HG03095 (cell line): ENCODE data around the gene NMRK2.
"Not testable (repeated sequence)": the region's sequence is repeated elsewhere in the genome, so short reads cannot be mapped to it uniquely, and the experiment has no call there.

Experiments
- ATAC-seq: cut with Tn5 transposase; IDR thresholded peaks from one replicate; pipeline ENCODE4 v1.9.1; 2021; ENCODE audit warnings: moderate library complexity; ENCODE audit not compliant: unreplicated experiment

Gene NMRK2, protein sequence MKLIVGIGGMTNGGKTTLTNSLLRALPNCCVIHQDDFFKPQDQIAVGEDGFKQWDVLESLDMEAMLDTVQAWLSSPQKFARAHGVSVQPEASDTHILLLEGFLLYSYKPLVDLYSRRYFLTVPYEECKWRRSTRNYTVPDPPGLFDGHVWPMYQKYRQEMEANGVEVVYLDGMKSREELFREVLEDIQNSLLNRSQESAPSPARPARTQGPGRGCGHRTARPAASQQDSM

GRCh38 chr19:3932931-3933810 lies at the start of gene NMRK2:
TSS of gene NMRK2 (plus strand) at chr19:3933069. CDS start at chr19:3933672, 603 bp downstream.
- ATAC-seq: no peak

GRCh38 chr19:3890591-3890990 lies 42.3 kb upstream of the NMRK2 start:
- no peak for ATAC-seq

GRCh38 chr19:3893509-3894179 lies 39.2 kb upstream of the NMRK2 start:
- ATAC-seq: no peak

- not testable (repeated sequence) for ATAC-seq
Observed at GRCh38 chr19:3894959-3895358, 37.9 kb upstream of the NMRK2 start.

DNA sequence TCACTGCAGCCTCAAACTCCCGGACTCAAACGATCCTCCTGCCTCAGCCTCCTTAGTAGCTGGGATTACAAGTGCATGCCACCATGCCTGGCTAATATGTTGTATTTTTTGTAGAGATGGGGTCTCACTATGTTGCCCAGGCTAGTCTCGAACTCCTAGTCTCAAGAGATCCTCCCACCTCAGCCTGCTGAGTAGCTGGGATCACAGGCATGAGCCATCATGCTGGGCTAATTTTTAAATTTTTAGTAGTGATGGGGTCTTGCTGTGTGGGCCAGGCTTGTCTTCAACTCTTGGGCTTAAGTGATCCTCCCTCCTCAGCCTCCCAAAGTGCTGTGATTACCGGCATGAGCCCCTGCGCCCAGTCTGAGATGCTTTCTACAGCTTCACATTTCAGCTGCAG lies 37.1 kb upstream of the NMRK2 start:
- no peak for ATAC-seq

GRCh38 chr19:3897936-3898335 lies 34.9 kb upstream of the NMRK2 start:
- ATAC-seq: no peak

DNA sequence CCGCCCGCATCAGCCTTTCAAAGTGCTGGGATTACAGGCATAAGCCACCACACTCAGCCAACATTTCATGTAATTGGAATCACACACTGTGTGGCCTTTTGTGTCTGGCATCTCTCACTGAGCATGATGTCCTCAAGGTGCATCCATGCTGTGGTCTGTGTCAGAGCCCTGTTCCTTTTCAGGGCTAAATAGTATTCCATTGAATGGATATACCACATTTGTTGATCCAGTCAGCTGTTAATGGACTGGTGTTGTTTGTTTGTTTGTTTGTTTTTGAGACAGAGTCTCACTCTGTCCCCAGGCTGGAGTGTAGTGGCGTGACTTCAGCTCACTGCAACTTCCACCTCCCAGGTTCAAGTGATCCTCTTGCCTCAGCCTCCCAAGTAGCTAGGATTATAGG lies 34.4 kb upstream of the NMRK2 start:
- ATAC-seq: no peak

GRCh38 chr19:3899531-3900294 lies 33.2 kb upstream of the NMRK2 start:
- no peak for ATAC-seq

DNA sequence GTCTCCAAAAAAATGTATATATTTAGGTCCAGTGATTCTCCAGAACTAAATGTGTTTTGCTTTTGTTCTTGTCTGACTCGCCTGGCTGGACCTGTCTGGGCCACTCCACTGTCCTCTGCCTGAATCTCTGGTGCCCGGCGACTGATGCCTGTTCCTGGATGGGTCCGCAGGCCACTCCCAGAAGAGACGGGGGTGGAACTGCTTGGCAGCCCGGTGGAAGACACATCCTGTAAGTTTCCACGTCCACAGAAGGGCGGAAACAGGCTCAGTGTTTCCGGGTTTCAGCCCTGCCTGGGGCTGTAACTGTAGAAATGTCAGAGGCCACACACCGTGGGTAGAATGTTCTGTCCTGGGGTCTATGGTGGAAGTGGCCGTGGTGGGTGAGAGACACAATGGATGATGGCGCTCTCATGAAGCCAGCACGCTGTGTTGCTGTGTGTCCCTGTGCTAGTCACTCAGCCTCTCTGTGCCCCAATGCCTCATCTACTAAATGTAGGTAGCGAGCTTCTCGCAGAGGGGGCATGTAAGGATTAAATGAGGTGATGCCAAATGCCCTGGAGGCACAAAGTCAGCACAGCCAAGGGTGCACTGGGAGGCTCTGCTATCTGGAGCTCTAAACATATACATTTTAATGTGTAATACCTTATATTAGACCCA lies 30.4 kb upstream of the NMRK2 start:
- no peak for ATAC-seq

- no peak for ATAC-seq
Observed at GRCh38 chr19:3904233-3904632, 28.6 kb upstream of the NMRK2 start.

- ATAC-seq: no peak
Observed at GRCh38 chr19:3907626-3908265, 25.1 kb upstream of the NMRK2 start.

DNA sequence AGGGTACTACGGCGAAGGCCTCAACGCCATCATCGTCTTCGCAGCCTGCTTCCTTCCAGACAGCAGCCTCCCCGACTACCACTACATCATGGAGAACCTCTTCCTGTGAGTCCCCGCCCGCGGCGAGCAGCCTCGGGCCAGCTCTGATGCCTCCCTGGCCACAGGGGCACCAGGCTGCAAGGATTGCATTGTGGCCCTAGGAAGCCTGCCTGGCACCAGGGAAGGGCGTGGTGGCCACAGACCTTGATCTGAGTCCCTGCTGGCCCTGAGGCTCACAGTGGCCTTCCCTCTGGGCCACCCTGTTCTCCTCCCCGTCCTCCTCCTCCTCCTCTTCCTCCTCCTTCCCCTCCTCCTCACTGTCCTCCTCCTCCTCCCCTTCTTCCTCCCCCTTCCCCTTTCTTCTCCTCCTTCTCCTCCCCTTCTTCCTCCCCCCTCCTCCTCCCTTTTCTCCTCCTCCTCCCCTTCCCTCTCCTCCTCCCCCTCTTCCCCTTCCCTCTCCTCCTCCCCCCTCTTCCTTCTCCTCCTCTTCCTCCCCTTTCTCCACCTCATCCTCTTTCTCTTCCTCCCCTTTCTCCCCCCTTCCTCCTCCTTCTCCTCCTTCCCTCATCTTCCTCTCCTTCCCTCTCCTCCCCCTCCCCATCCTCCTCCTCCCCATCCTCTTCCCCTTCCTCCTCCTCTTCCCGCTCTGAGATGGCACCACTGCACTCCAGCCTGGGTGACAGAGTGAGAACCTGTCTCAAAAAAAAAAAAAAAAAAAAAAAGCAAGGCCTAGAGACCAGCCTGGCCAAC lies 24.4 kb upstream of the NMRK2 start:
- no peak for ATAC-seq

- no peak for ATAC-seq
Observed at GRCh38 chr19:3910105-3910504, 22.8 kb upstream of the NMRK2 start.

- no peak for ATAC-seq
Observed at GRCh38 chr19:3914199-3914598, 18.7 kb upstream of the NMRK2 start.

GRCh38 chr19:3916033-3916432 lies 16.8 kb upstream of the NMRK2 start:
- no peak for ATAC-seq

GRCh38 chr19:3919793-3920192 lies 13.1 kb upstream of the NMRK2 start:
- ATAC-seq: no peak

DNA sequence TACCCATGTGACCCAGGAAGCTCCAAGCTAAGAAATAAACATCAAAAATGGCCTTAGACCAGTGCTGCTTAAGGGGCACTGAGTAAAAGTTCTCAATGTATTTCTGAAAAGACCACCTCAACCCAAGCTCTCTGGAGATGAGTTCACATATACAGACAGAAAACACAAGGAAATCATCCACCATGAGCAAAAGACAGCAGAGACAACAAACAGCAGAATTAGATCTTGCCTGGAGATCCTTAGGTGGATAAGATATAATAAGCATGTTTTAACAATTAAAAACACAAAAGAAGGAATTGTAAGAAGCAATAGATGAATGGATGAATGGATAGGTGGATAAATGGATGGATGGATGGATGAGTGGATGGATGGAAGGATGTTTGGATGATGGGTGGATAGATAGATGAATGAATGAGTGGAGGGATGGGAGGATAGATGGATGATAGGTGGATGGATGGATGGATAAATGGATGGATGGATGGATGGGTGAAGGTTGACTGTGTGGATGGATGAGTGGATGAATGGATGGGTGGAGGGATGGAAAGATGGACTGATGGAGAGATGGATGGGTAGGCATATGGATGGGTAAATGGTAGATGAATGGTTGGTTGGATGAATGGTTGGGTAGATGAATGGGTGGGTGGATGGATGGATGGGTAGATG lies 9.6 kb upstream of the NMRK2 start:
- no peak for ATAC-seq

DNA sequence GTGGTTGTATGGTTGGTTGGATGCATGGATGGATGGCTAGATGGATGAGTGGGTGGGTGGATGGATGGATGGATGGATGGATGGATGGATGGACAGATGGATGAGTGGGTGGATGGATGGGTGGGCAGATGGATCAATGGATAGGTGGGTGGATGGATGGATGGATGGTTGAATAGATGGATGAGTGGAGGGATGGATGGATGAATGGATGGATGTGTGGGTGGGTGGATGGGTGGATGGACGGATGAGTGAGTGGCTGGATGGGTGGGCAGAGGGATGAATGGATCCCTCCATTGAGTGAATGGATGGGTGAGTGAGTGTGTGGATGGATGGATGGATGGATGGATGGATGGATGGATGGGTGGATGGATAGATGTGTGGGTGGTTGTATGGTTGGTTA lies 9.0 kb upstream of the NMRK2 start:
- no peak for ATAC-seq

GRCh38 chr19:3931041-3931440 lies 1.8 kb upstream of the NMRK2 start:
- no peak for ATAC-seq
